Measurements from ENCODE around the gene ZNF48.
A peak's percentile ranks its signal among the peaks of the same experiment; 100 is the strongest.

The ZNF48 gene

GRCh38 chr16:30371248-30371816 is 23.9 kb upstream of the ZNF48 start:
- H3K4me2 ChIP-seq, result peak overlapping the region; percentile 87

DNA sequence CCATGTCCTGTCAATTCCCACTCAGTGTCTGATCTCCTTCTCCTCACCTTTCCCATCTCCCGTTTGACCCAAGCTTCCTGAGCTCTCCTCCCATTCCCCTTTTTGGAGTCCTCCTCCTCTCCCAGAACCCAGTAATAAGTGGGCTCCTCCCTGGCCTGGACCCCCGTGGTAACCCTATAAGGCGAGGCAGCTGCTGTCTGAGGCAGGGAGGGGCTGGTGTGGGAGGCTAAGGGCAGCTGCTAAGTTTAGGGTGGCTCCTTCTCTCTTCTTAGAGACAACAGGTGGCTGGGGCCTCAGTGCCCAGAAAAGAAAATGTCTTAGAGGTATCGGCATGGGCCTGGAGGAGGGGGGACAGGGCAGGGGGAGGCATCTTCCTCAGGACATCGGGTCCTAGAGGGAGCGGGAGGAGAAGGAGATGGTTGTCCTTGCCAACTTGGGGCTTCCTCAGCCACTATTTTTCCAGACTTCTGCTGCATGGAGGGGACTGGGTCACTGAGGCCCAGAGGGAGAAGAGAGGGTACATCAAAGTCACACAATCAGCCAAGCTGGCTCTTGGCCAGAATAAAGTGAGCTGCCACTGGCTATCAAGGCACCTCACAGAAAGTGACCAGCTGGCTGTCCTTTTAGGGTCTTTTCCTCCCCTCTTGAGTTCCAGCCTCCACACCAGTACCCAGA is 23.0 kb upstream of the ZNF48 start:
- no peaks in the 10 kb centered on the region for H4K20me1 ChIP-seq (ENCODE audit: insufficient read depth)
- TF ChIP-seq CTCF (conservative IDR thresholded peaks at IDR 0.05; ENCODE audit: low read depth, low read length), result no peak
- no peak overlapping the region for H3K4me3 ChIP-seq (IDR thresholded peaks at IDR 0.05; ENCODE audit: insufficient read depth, low read depth, low read length)
- peaks cover 33% of the 10 kb centered on the region for H3K4me1 ChIP-seq (ENCODE audit: low read depth, poor library complexity, severe bottlenecking)
- no peak overlapping the region for H3K9ac ChIP-seq
- H3K27me3 ChIP-seq (ENCODE audit: insufficient read depth, low read depth), result no peaks in the 10 kb centered on the region
- H3K4me2 ChIP-seq, result peak overlapping the region; percentile 87; the same call in 1 of the 2 replicates
- H2AFZ ChIP-seq (ENCODE audit: low read depth), result peak overlapping the region; percentile 71; the same call in 1 of the 2 replicates
- H3K36me3 ChIP-seq (ENCODE audit: insufficient read depth), result no peaks in the 10 kb centered on the region
- H3K27ac ChIP-seq, result no peak overlapping the region
- peaks cover 26% of the 10 kb centered on the region for H3K79me2 ChIP-seq (ENCODE audit: insufficient read depth, low read depth)

More at GRCh38 chr16:30371248-30371816, 23.9 kb upstream of the ZNF48 start:
- Histone ChIP-seq H3K4me1 (ENCODE audit: low read depth, poor library complexity, severe bottlenecking) (peaks cover 34% of the 10 kb centered on the region), H4K20me1 (ENCODE audit: insufficient read depth) (no peaks in the 10 kb centered on the region), H3K36me3 (ENCODE audit: insufficient read depth) (no peaks in the 10 kb centered on the region), H3K79me2 (ENCODE audit: insufficient read depth, low read depth) (peaks cover 34% of the 10 kb centered on the region), H3K9ac (no peak overlapping the region), H2AFZ (ENCODE audit: low read depth) (peak overlapping the region; percentile 71; the same call in 1 of the 2 replicates), H3K4me3 (IDR thresholded peaks at IDR 0.05; ENCODE audit: insufficient read depth, low read depth, low read length) (no peak overlapping the region), H3K27ac (no peak overlapping the region), H3K27me3 (ENCODE audit: insufficient read depth, low read depth) (no peaks in the 10 kb centered on the region)
- TF ChIP-seq CTCF (conservative IDR thresholded peaks at IDR 0.05; ENCODE audit: low read depth, low read length), result no peak

DNA sequence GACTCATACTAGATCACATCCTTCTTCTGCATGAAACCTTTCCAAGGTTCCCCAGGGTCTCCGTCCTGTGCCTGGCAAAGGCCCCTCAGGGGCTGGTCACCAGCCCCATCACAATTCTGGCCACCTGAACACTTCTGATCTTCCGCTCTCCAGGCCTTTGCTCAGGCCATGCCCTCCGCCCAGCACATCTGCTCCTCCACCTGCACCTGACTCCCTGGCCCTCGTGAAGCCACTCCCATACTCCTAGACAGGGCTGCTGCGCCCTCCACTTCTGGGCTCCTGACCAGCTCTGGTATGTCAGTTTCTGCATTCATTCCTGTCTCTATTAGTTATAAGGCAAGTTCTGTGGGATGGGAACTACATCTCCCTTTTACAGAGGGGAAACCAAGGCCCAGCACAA is 22.5 kb upstream of the ZNF48 start:
- Histone ChIP-seq H3K4me1 (ENCODE audit: low read depth, poor library complexity, severe bottlenecking) (peaks cover 30% of the 10 kb centered on the region), H3K9ac (no peak overlapping the region), H3K36me3 (ENCODE audit: insufficient read depth) (no peaks in the 10 kb centered on the region), H3K79me2 (ENCODE audit: insufficient read depth, low read depth) (peaks cover 20% of the 10 kb centered on the region), H4K20me1 (ENCODE audit: insufficient read depth) (no peaks in the 10 kb centered on the region), H3K27ac (no peak overlapping the region), H3K4me3 (IDR thresholded peaks at IDR 0.05; ENCODE audit: insufficient read depth, low read depth, low read length) (no peak overlapping the region), H3K4me2 (no peak overlapping the region), H2AFZ (ENCODE audit: low read depth) (no peak overlapping the region), H3K27me3 (ENCODE audit: insufficient read depth, low read depth) (no peaks in the 10 kb centered on the region)
- TF ChIP-seq CTCF (conservative IDR thresholded peaks at IDR 0.05; ENCODE audit: low read depth, low read length), result no peak

DNA sequence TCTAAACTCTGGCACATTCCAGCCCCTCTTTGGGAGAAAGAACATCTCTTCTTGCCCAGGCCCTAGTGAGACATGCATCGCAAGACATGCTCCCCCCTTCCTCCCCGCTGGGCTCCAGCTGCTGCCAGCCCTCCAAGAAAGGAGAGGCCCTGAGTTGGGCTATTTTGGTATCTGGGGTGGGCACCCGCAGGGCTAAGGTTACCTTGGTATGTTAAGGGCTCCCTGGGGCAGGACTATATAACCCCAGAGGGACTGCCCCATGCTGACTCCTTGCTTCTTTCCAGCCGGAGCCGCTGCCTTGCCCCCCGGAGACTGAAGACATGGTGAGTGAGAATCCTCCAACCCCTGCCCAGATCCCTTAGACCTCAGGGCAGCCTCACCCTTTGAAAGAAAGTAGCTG is 20.7 kb upstream of the ZNF48 start, which contains the start of gene MYL11:
MYL11 (plus strand) TSS at position 265 of the 400 bp plus-strand sequence; CDS start at position 321, 56 bp downstream.
- H3K27ac ChIP-seq, result no peak within 1 kb of the TSS
- no peak for TF ChIP-seq CTCF (conservative IDR thresholded peaks at IDR 0.05; ENCODE audit: low read depth, low read length)
- H3K79me2 ChIP-seq (ENCODE audit: insufficient read depth, low read depth), result peaks cover 6% of the 10 kb centered on the region
- H3K9ac ChIP-seq, result no peak within 1 kb of the TSS
- H3K4me2 ChIP-seq, result no peak within 1 kb of the TSS
- H3K27me3 ChIP-seq (ENCODE audit: insufficient read depth, low read depth), result no peaks in the 10 kb centered on the region
- peaks cover 25% of the 10 kb centered on the region for H3K4me1 ChIP-seq (ENCODE audit: low read depth, poor library complexity, severe bottlenecking)
- H3K4me3 ChIP-seq (IDR thresholded peaks at IDR 0.05; ENCODE audit: insufficient read depth, low read depth, low read length), result no peak within 1 kb of the TSS
- no peaks in the 10 kb centered on the region for H3K36me3 ChIP-seq (ENCODE audit: insufficient read depth)
- no peak within 1 kb of the TSS for H2AFZ ChIP-seq (ENCODE audit: low read depth)
- H4K20me1 ChIP-seq (ENCODE audit: insufficient read depth), result no peaks in the 10 kb centered on the region
